Lower leg skin (tissue), 3 donors: ENCODE measurements around the gene CARD14.

Experiments
- CTCF ChIP-seq, 3 donors: fragments of 450-650 bp; IDR thresholded peaks; one replicate each; pipeline ENCODE4 v1.5.1; 2016; ENCODE audit warnings: antibody characterized with exemption in 3 of 3, mild to moderate bottlenecking in 3 of 3, moderate library complexity in 2 of 3
- POLR2A ChIP-seq, 2 donors: fragments of 450-650 bp; IDR thresholded peaks; one replicate each; pipeline ENCODE4 v1.6.1; 2016 to 2017; ENCODE audit warnings: antibody characterized with exemption in 2 of 2, mild to moderate bottlenecking in 1 of 2, moderate library complexity in 1 of 2

GRCh38 chr17:80253631-80254395 is 84.0 kb downstream of the CARD14 start:
- no peak for TF ChIP-seq CTCF (IDR thresholded peaks at IDR 0.05)
- no peak for TF ChIP-seq POLR2A (IDR thresholded peaks at IDR 0.05)
